Endothelial cell of umbilical vein (primary cell): ENCODE data around the gene THSD7A. TPM values are rescaled to one million over a fixed set of nuclear protein-coding genes. Genes with fewer than 3 reads are reported as not detected.

Experiments
- BruUV-seq: library from RNA; stranded (reverse); fragments of 400-500 nt; replicated peaks from 2 replicates; lab custom pipeline; 2021; lab: Mats Ljungman, UMichigan
- CTCF ChIA-PET: fragments of 300-600, 350-600 bp; sonication (Branson Sonifier 250); formaldehyde crosslinking; loops from one replicate; lab custom pipeline; 2021; ENCODE audit warnings: antibody characterized with exemption, inconsistent platforms; lab: Charles Lee
- POLR2A ChIA-PET: fragments of 300-600, 350-600 bp; sonication (Branson Sonifier 250); formaldehyde crosslinking; loops from one replicate; lab custom pipeline; 2021; ENCODE audit warnings: antibody characterized with exemption, inconsistent platforms; lab: Charles Lee
- DNase-seq: peaks from one replicate; pipeline ENCODE4 v3.0.0-alpha.2; 2011; ENCODE audit warnings: low read depth, low spot score
- FAIRE-seq: peaks from 2 replicates; lab custom pipeline; 2011; peaks lifted over from hg19 to GRCh38; lab: Jason Lieb, UNC
- H2AFZ ChIP-seq: 2 replicates; pipeline ENCODE4 v1.6.0; 2012; ENCODE audit warnings: low read depth, low read length, control low read depth, inconsistent platforms
- H3K27ac ChIP-seq: 2 replicates; pipeline ENCODE4 v1.5.1; 2011; ENCODE audit warnings: low read depth, mild to moderate bottlenecking, control low read depth, low read length, moderate library complexity; ENCODE audit not compliant: insufficient read depth
- H3K27me3 ChIP-seq, 2 experiments: 2 replicates each; pipeline versions ENCODE4 v1.6.0 to v1.6.1; 2011; ENCODE audit warnings: low read length in 2 of 2, mixed read lengths in 1 of 2; ENCODE audit not compliant: control insufficient read depth in 2 of 2, insufficient read depth in 2 of 2
- H3K36me3 ChIP-seq, 2 experiments: 2 replicates in 1 of 2; 3 replicates in 1 of 2; pipeline ENCODE4 v1.5.1; 2011; ENCODE audit warnings: low read length in 2 of 2, mild to moderate bottlenecking in 1 of 2, moderate library complexity in 1 of 2; ENCODE audit not compliant: control insufficient read depth in 2 of 2, insufficient read depth in 2 of 2; ENCODE audit errors: extremely low read depth in 1 of 2
- H3K4me1 ChIP-seq: 3 replicates; pipeline ENCODE4 v1.5.1; 2011; ENCODE audit warnings: mild to moderate bottlenecking, low read length; ENCODE audit not compliant: control insufficient read depth, insufficient read depth; ENCODE audit errors: extremely low read depth
- H3K4me2 ChIP-seq: 2 replicates; pipeline ENCODE4 v1.6.1; 2011; ENCODE audit warnings: low read length, control low read depth, mixed read lengths; ENCODE audit not compliant: insufficient read depth
- H3K4me3 ChIP-seq, 3 experiments: fragments of 200-600 bp in 1 of 3; sonication (generic), shearing (Covaris generic) in 1 of 3; replicated peaks in 1 of 3; 2 replicates each; pipeline ENCODE4 v1.5.1; 2011 to 2016; ENCODE audit warnings: control low read depth in 3 of 3, low read length in 3 of 3, mild to moderate bottlenecking in 2 of 3, inconsistent platforms in 1 of 3, low read depth in 1 of 3, moderate library complexity in 1 of 3; ENCODE audit not compliant: insufficient read depth in 1 of 3
- H3K79me2 ChIP-seq: 2 replicates; pipeline ENCODE4 v1.6.0; 2012; ENCODE audit warnings: low read length, inconsistent platforms; ENCODE audit not compliant: control insufficient read depth, insufficient read depth
- H3K9ac ChIP-seq: replicated peaks from 2 replicates; pipeline ENCODE3; 2011; ENCODE audit warnings: low read length, control low read depth; ENCODE audit not compliant: insufficient read depth; ENCODE audit errors: extremely low read depth
- H3K9me1 ChIP-seq: replicated peaks from 3 replicates; pipeline ENCODE4 v1.6.0; 2011; ENCODE audit warnings: mild to moderate bottlenecking, low read length; ENCODE audit not compliant: control insufficient read depth, insufficient read depth; ENCODE audit errors: extremely low read depth
- H3K9me3 ChIP-seq: replicated peaks from 2 replicates; pipeline ENCODE4 v1.5.1; 2012; ENCODE audit warnings: low read length, inconsistent platforms; ENCODE audit not compliant: control insufficient read depth, insufficient read depth
- H4K20me1 ChIP-seq: replicated peaks from 2 replicates; pipeline ENCODE3; 2011; ENCODE audit warnings: mild to moderate bottlenecking, low read length; ENCODE audit not compliant: control insufficient read depth, insufficient read depth; ENCODE audit errors: extremely low read depth
- EZH2 ChIP-seq: IDR thresholded peaks from 2 replicates; pipeline ENCODE4 v1.6.1; 2012; ENCODE audit warnings: borderline replicate concordance, low read depth, mild to moderate bottlenecking, moderate library complexity, low read length, inconsistent platforms; ENCODE audit not compliant: severe bottlenecking
- FOS ChIP-seq: IDR thresholded peaks from 2 replicates; pipeline ENCODE4 v1.6.1; 2011; ENCODE audit warnings: mild to moderate bottlenecking, low read length, moderate library complexity, borderline replicate concordance; ENCODE audit not compliant: insufficient read depth
- GATA2 ChIP-seq: IDR thresholded peaks from 2 replicates; pipeline ENCODE4 v1.7.0; 2011; ENCODE audit warnings: low read depth, mild to moderate bottlenecking, moderate library complexity, mixed read lengths, low read length; ENCODE audit not compliant: insufficient read length, insufficient read depth
- JUN ChIP-seq: IDR thresholded peaks from 2 replicates; pipeline ENCODE4 v1.6.1; 2011; ENCODE audit warnings: borderline replicate concordance, low read depth; ENCODE audit not compliant: insufficient read length, insufficient read depth
- MYC ChIP-seq: IDR thresholded peaks from one replicate; pipeline ENCODE4 v1.6.1; 2011; ENCODE audit warnings: mild to moderate bottlenecking, low read depth, low read length
- POLR2A ChIP-seq: IDR thresholded peaks from 2 replicates; pipeline ENCODE4 v1.6.1; 2012; ENCODE audit warnings: low read depth, mild to moderate bottlenecking, control low read depth, low read length
- POLR2AphosphoS5 ChIP-seq: IDR thresholded peaks from 2 replicates; pipeline ENCODE4 v1.6.1; 2012; ENCODE audit warnings: low read depth, mild to moderate bottlenecking, control low read depth, low read length, moderate library complexity; ENCODE audit not compliant: insufficient read depth
- dilution Hi-C: fragments of 300-500 bp; cut with MboI; formaldehyde crosslinking; loops from one replicate; pipeline ENCODE4 v1.15.0; 2019; ENCODE audit warnings: low sequenced_read_pairs; ENCODE audit not compliant: extremely low pct_ligation_motif_present
- intact Hi-C: fragments of 100-400 bp; cut with micrococcal nuclease; formaldehyde crosslinking; loops from one replicate; pipeline ENCODE4 v1.10.0; 2022
- polyA plus RNA-seq, 4 experiments: library from polyadenylated mRNA; depleted of rRNA in 3 of 4; stranded (reverse) in 3 of 4; unstranded in 1 of 4; fragments of >200 nt; gene quantifications; 2 replicates each; pipeline versions ENCODE4 v1.2.1 to v1.2.3, GENCODE V29; 2011 to 2012; ENCODE audit warnings: missing spikeins in 1 of 4
- total RNA-seq: library from RNA; stranded (reverse); gene quantifications from 2 replicates; pipeline ENCODE4 v1.2.3, GENCODE V29; 2021
- TF ChIP-seq, protein P1 (sequence below), 2 donors: IDR thresholded peaks; 1 replicate in 1 of 2; 2 replicates in 1 of 2; pipeline ENCODE4 v1.5.1; 2011; ENCODE audit warnings: low read length in 2 of 2, mild to moderate bottlenecking in 2 of 2, moderate library complexity in 2 of 2, control low read depth in 1 of 2, inconsistent platforms in 1 of 2, low read depth in 1 of 2; ENCODE audit not compliant: insufficient read depth in 1 of 2; ENCODE audit errors: extremely low read depth in 1 of 2
- TF ChIP-seq, protein P2 (sequence below): IDR thresholded peaks from 2 replicates; pipeline ENCODE4 v1.6.1; 2011; ENCODE audit not compliant: insufficient read depth, insufficient read length

Gene THSD7A
- total and polyA plus RNA-seq, 2 donors (not counting 3 experiments of a cell fraction or from before 2014, with no cell fraction given), result 3.3 to 12.7 TPM

DNA sequence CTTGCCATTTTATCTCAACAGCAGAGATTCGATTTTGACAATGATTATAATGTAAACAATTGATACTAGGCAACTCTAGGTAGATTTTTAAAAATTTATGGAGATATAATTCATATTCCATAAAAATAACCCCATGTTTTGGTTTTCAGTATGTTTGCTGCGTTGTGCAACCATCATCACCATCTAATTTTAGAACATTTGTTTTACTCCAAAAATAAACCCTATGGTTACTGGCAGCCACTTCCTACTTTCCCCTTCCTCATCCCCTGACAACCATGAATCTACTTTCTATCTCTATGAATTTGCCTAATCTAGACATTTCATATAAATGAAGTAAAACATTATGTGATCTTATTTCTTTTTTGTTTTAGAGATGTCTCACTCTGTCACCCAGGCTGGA, 401.9 kb downstream of the THSD7A start:
- Histone ChIP-seq H3K36me3 (no peaks in the 10 kb centered on the region), H3K4me1 (peaks cover 5% of the 10 kb centered on the region), H3K4me3 (no peak overlapping the region), H3K4me2 (no peak overlapping the region), H2AFZ (no peak overlapping the region), H3K27me3 (no peaks in the 10 kb centered on the region), H3K9ac (no peak overlapping the region), H3K79me2 (no peaks in the 10 kb centered on the region), H3K9me1 (no peaks in the 10 kb centered on the region), H3K9me3 (no peaks in the 10 kb centered on the region), H4K20me1 (no peaks in the 10 kb centered on the region), H3K27ac (no peak overlapping the region)
- dilution Hi-C loops, result no loop called here
- ChIA-PET CTCF (no interaction called here), POLR2A (no interaction called here)
- TF ChIP-seq, protein P1, sequence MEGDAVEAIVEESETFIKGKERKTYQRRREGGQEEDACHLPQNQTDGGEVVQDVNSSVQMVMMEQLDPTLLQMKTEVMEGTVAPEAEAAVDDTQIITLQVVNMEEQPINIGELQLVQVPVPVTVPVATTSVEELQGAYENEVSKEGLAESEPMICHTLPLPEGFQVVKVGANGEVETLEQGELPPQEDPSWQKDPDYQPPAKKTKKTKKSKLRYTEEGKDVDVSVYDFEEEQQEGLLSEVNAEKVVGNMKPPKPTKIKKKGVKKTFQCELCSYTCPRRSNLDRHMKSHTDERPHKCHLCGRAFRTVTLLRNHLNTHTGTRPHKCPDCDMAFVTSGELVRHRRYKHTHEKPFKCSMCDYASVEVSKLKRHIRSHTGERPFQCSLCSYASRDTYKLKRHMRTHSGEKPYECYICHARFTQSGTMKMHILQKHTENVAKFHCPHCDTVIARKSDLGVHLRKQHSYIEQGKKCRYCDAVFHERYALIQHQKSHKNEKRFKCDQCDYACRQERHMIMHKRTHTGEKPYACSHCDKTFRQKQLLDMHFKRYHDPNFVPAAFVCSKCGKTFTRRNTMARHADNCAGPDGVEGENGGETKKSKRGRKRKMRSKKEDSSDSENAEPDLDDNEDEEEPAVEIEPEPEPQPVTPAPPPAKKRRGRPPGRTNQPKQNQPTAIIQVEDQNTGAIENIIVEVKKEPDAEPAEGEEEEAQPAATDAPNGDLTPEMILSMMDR (IDR thresholded peaks at IDR 0.05; ENCODE audit: extremely low read depth in 1 of 2, insufficient read depth in 1 of 2, low read depth in 1 of 2, low read length in 2 of 2), result no peak
- TF ChIP-seq GATA2 (no peak), EZH2 (no peak), FOS (no peak), MYC (no peak), JUN (no peak), POLR2AphosphoS5 (no peak), POLR2A (no peak)
- TF ChIP-seq, protein P2, sequence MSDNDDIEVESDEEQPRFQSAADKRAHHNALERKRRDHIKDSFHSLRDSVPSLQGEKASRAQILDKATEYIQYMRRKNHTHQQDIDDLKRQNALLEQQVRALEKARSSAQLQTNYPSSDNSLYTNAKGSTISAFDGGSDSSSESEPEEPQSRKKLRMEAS, result no peak
- intact Hi-C loops, result loop anchor here (5.0 kb wide), 1 partner anchor 957 kb away; no protein-coding TSS in a partner anchor
- no peak for DNase-seq
- BruUV-seq, result no TSS peak
- no peak for FAIRE-seq
